DND-41 (cell line): ENCODE results near the gene MAGED4.

Experiments used
- EZH2 ChIP-seq: IDR thresholded peaks from 3 replicates; pipeline ENCODE4 v1.6.1; 2012; ENCODE audit warnings: borderline replicate concordance, low read depth, mild to moderate bottlenecking, moderate library complexity, low read length, inconsistent platforms; ENCODE audit not compliant: severe bottlenecking
- TF ChIP-seq, protein P1 (sequence below): IDR thresholded peaks from 2 replicates; pipeline ENCODE4 v1.5.1; 2012; ENCODE audit warnings: borderline replicate concordance, low read length, moderate library complexity, mild to moderate bottlenecking; ENCODE audit not compliant: poor library complexity, severe bottlenecking; ENCODE audit errors: extremely low read depth

DNA sequence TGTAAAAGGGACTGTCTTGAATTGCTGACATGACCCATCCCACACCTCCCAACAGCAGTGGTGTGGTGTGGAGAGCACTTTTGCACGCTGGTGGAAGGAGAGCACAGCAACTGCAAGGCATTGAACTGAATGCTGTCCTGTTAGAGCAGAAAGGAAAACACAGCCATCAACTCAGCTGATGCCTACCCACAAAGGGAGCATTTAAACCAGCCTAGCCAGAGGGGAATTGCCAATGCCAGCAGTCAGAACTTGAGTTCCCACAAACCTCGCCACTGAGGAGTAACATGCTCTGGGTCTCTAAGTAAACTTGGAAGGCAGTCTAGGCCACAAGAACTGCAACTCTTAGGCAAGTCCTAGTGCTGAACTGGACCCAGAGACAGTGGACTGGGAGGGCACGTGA is 31.9 kb downstream of the MAGED4 start:
- TF ChIP-seq, protein P1, sequence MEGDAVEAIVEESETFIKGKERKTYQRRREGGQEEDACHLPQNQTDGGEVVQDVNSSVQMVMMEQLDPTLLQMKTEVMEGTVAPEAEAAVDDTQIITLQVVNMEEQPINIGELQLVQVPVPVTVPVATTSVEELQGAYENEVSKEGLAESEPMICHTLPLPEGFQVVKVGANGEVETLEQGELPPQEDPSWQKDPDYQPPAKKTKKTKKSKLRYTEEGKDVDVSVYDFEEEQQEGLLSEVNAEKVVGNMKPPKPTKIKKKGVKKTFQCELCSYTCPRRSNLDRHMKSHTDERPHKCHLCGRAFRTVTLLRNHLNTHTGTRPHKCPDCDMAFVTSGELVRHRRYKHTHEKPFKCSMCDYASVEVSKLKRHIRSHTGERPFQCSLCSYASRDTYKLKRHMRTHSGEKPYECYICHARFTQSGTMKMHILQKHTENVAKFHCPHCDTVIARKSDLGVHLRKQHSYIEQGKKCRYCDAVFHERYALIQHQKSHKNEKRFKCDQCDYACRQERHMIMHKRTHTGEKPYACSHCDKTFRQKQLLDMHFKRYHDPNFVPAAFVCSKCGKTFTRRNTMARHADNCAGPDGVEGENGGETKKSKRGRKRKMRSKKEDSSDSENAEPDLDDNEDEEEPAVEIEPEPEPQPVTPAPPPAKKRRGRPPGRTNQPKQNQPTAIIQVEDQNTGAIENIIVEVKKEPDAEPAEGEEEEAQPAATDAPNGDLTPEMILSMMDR, result no peak
- TF ChIP-seq EZH2, result no peak
